ENCODE measurements around the gene SEPTIN5.

SEPTIN5 gene

GRCh38 chr22:19735665-19736510 is 21.6 kb downstream of the SEPTIN5 start:
- DNase-seq: no peak

- no peak for DNase-seq
Measured at GRCh38 chr22:19737846-19738663, 23.8 kb downstream of the SEPTIN5 start.

- no peak for DNase-seq
Measured at GRCh38 chr22:19738664-19739447, 24.6 kb downstream of the SEPTIN5 start.

- no peak for DNase-seq
Measured at GRCh38 chr22:19739448-19739895, 25.2 kb downstream of the SEPTIN5 start.

- DNase-seq: no peak
Measured at GRCh38 chr22:19739911-19740449, 25.7 kb downstream of the SEPTIN5 start.

GRCh38 chr22:19740586-19740985 is 26.3 kb downstream of the SEPTIN5 start:
- no peak for DNase-seq

- DNase-seq: no peak
Measured at GRCh38 chr22:19741053-19741452, 26.8 kb downstream of the SEPTIN5 start.

GRCh38 chr22:19742160-19743066 is 28.1 kb downstream of the SEPTIN5 start:
- no peak for DNase-seq

- no peak for DNase-seq
Measured at GRCh38 chr22:19743081-19743480, 28.8 kb downstream of the SEPTIN5 start.

GRCh38 chr22:19743651-19744050 is 29.3 kb downstream of the SEPTIN5 start:
- no peak for DNase-seq

- no peak for DNase-seq
Measured at GRCh38 chr22:19744350-19745006, 30.2 kb downstream of the SEPTIN5 start.

GRCh38 chr22:19745155-19746101 is 31.1 kb downstream of the SEPTIN5 start:
- no peak for DNase-seq

- no peak for DNase-seq
Measured at GRCh38 chr22:19746726-19747125, 32.4 kb downstream of the SEPTIN5 start.

GRCh38 chr22:19747551-19747950 is 33.2 kb downstream of the SEPTIN5 start:
- DNase-seq: no peak

- DNase-seq: no peak
Measured at GRCh38 chr22:19748139-19748538, 33.8 kb downstream of the SEPTIN5 start.

GRCh38 chr22:19748991-19749664 is 34.8 kb downstream of the SEPTIN5 start:
- DNase-seq: no peak

GRCh38 chr22:19749876-19750275 is 35.6 kb downstream of the SEPTIN5 start:
- no peak for DNase-seq

- DNase-seq: no peak
Measured at GRCh38 chr22:19750507-19751490, 36.5 kb downstream of the SEPTIN5 start.

Data from NCI-H1092 (cell line).